ENCODE data around the gene OPN5.

Gene OPN5

DNA sequence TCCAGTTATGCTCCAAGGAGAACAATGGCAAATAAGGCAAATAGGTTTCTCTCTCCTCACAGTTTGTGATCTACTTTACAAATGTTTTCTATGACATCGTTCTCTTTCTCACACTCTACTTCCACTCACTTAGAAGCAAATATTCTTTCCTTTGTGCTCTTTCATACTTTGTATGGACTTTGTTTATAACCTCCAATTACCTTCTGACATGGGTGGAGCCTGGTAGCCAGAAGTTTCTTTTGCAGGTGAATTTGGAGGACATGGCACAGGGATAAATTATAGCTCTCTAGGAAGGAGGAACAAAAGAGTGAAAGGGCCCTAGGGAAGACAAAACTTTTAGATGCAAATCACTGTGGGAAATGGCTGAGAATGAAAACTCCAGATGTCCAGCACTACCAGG lies 69.3 kb downstream of the OPN5 start:
- Histone ChIP-seq H3K4me3 (ENCODE audit: low read depth in 1 of 2, low read length in 2 of 2) (no peak overlapping the region), H3K27me3 (ENCODE audit: control insufficient read depth in 1 of 2, insufficient read depth in 2 of 2, low read length in 2 of 2) (no peaks in the 10 kb centered on the region), H3K27ac (ENCODE audit: low read depth, low read length) (no peak overlapping the region), H3K4me1 (ENCODE audit: control insufficient read depth in 1 of 2, insufficient read depth in 2 of 2, low read length in 2 of 2) (no peaks in the 10 kb centered on the region), H3K9ac (ENCODE audit: low read depth in 1 of 2, low read length in 2 of 2) (no peak overlapping the region), H3K36me3 (ENCODE audit: control insufficient read depth in 1 of 2, insufficient read depth in 2 of 2, low read length in 2 of 2) (no peaks in the 10 kb centered on the region), H3K9me3 (ENCODE audit: control insufficient read depth in 1 of 2, low read length in 2 of 2) (no peaks in the 10 kb centered on the region)

DNA sequence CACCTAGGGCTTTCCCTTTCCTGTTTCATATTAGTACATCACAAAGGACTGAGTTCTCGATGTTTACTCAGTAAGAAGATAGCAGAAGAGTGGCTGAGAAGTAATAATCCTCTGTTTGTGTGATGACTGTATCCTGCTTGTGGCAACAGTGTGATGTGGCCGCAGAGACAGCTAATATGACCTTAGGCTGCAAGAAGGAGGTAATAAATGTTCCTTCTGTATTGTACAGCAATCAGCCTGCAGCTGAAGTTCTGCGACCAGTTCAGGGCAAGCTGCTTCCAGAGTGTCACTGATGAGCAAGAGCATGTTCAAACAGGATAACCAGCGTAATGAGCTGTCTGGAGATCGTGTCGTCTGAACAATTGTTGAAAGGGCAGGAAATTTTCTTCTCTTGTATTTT lies 70.9 kb downstream of the OPN5 start:
- no peaks in the 10 kb centered on the region for H3K9me3 ChIP-seq (ENCODE audit: control insufficient read depth in 1 of 2, low read length in 2 of 2)
- no peak overlapping the region for H3K9ac ChIP-seq (ENCODE audit: low read depth in 1 of 2, low read length in 2 of 2)
- H3K27me3 ChIP-seq (ENCODE audit: control insufficient read depth in 1 of 2, insufficient read depth in 2 of 2, low read length in 2 of 2) = no peaks in the 10 kb centered on the region
- H3K36me3 ChIP-seq (ENCODE audit: control insufficient read depth in 1 of 2, insufficient read depth in 2 of 2, low read length in 2 of 2) = no peaks in the 10 kb centered on the region
- H3K4me3 ChIP-seq (ENCODE audit: low read depth in 1 of 2, low read length in 2 of 2) = no peak overlapping the region
- H3K27ac ChIP-seq (ENCODE audit: low read depth, low read length) = no peak overlapping the region
- no peaks in the 10 kb centered on the region for H3K4me1 ChIP-seq (ENCODE audit: control insufficient read depth in 1 of 2, insufficient read depth in 2 of 2, low read length in 2 of 2)

GRCh38 chr6:47853766-47854165 lies 71.9 kb downstream of the OPN5 start:
- no peak overlapping the region for H3K4me3 ChIP-seq (ENCODE audit: low read depth in 1 of 2, low read length in 2 of 2)
- H3K27ac ChIP-seq (ENCODE audit: low read depth, low read length) = no peak overlapping the region
- no peaks in the 10 kb centered on the region for H3K27me3 ChIP-seq (ENCODE audit: control insufficient read depth in 1 of 2, insufficient read depth in 2 of 2, low read length in 2 of 2)
- H3K9me3 ChIP-seq (ENCODE audit: control insufficient read depth in 1 of 2, low read length in 2 of 2) = no peaks in the 10 kb centered on the region
- no peak overlapping the region for H3K9ac ChIP-seq (ENCODE audit: low read depth in 1 of 2, low read length in 2 of 2)
- H3K4me1 ChIP-seq (ENCODE audit: control insufficient read depth in 1 of 2, insufficient read depth in 2 of 2, low read length in 2 of 2) = no peaks in the 10 kb centered on the region
- H3K36me3 ChIP-seq (ENCODE audit: control insufficient read depth in 1 of 2, insufficient read depth in 2 of 2, low read length in 2 of 2) = no peaks in the 10 kb centered on the region

DNA sequence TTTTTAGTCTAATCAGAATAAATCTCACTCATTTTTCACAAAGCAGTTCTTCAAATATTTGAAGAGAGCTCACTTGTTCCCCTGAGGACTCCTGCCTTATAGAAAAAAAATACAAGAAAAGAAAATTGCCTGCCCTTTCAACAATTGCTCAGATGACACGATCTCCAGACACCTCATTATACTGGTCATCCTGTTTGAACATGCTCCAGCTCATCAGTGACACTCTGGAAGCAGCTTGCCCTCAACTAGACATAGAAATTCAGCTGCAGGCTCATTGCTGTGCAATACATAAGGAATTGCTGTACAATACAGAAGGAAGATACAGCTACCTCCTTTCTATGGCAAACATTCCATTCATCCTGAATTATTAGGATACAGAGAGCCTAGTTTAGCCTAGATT lies 73.1 kb downstream of the OPN5 start:
- Histone ChIP-seq H3K27me3 (ENCODE audit: control insufficient read depth in 1 of 2, insufficient read depth in 2 of 2, low read length in 2 of 2) (no peaks in the 10 kb centered on the region), H3K4me1 (ENCODE audit: control insufficient read depth in 1 of 2, insufficient read depth in 2 of 2, low read length in 2 of 2) (no peaks in the 10 kb centered on the region), H3K4me3 (ENCODE audit: low read depth in 1 of 2, low read length in 2 of 2) (no peak overlapping the region), H3K9ac (ENCODE audit: low read depth in 1 of 2, low read length in 2 of 2) (no peak overlapping the region), H3K27ac (ENCODE audit: low read depth, low read length) (no peak overlapping the region), H3K36me3 (ENCODE audit: control insufficient read depth in 1 of 2, insufficient read depth in 2 of 2, low read length in 2 of 2) (no peaks in the 10 kb centered on the region), H3K9me3 (ENCODE audit: control insufficient read depth in 1 of 2, low read length in 2 of 2) (no peaks in the 10 kb centered on the region)

DNA sequence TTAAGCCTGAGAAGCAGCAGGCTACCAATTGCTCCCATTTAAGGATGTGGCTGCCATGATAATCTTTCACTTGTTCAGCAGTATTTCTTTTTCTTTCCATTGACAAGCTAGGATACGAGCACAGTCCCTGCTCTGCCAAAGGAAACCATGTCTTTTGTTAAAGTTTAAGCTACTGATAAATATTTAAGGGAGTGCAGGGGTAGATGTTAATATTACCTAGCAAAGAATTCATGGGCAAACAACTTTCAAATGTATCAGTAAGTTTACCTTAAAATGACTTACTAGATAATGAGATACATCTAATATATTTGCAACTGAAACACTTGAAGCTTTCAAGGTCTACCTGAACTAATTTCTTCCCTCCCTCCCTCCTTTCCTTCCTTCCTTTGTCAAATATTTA lies 77.3 kb downstream of the OPN5 start:
- Histone ChIP-seq H3K4me3 (ENCODE audit: low read depth in 1 of 2, low read length in 2 of 2) (no peak overlapping the region), H3K36me3 (ENCODE audit: control insufficient read depth in 1 of 2, insufficient read depth in 2 of 2, low read length in 2 of 2) (no peaks in the 10 kb centered on the region), H3K9ac (ENCODE audit: low read depth in 1 of 2, low read length in 2 of 2) (no peak overlapping the region), H3K9me3 (ENCODE audit: control insufficient read depth in 1 of 2, low read length in 2 of 2) (no peaks in the 10 kb centered on the region), H3K4me1 (ENCODE audit: control insufficient read depth in 1 of 2, insufficient read depth in 2 of 2, low read length in 2 of 2) (no peaks in the 10 kb centered on the region), H3K27ac (ENCODE audit: low read depth, low read length) (no peak overlapping the region), H3K27me3 (ENCODE audit: control insufficient read depth in 1 of 2, insufficient read depth in 2 of 2, low read length in 2 of 2) (no peaks in the 10 kb centered on the region)

DNA sequence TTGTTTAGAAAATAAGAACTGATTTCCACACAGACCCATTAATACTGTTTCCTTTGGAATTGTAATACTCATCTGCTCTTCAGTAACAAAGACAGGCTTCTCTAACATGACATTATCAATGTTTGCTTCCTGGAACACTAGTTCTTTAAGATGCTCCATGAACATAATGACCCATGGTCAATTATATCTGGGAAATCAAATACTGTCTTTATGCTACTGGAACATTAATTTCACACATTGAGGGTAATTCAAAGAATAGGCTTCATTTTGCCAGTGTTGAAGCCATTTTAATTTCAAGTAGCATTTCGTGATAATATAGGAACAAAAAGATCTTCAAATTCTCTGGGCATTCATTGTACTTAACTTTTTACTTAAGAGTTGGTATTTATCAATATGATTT lies 80.9 kb downstream of the OPN5 start:
- no peaks in the 10 kb centered on the region for H3K4me1 ChIP-seq (ENCODE audit: control insufficient read depth in 1 of 2, insufficient read depth in 2 of 2, low read length in 2 of 2)
- H3K36me3 ChIP-seq (ENCODE audit: control insufficient read depth in 1 of 2, insufficient read depth in 2 of 2, low read length in 2 of 2) = no peaks in the 10 kb centered on the region

DNA sequence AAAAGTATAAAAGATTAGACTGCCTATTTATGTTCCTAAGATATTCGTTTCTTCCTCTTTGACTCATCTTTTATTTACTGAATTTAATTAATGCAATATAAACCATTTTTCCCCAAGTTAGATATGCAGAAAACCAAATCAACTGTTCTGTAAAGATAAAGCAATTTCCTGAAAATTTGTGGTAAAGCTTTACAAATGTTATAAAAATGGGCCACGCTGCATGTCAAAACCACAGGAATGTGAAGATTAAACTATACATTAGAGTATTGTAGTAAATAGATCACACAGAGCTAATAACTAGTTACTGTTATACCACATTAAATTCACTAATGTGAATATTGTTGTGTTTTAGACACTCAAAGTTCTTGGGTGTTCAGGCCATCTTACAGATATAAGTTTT lies 83.4 kb downstream of the OPN5 start:
- no peak overlapping the region for H3K4me3 ChIP-seq (ENCODE audit: low read depth in 1 of 2, low read length in 2 of 2)
- H3K9ac ChIP-seq (ENCODE audit: low read depth in 1 of 2, low read length in 2 of 2) = no peak overlapping the region
- H3K9me3 ChIP-seq (ENCODE audit: control insufficient read depth in 1 of 2, low read length in 2 of 2) = no peaks in the 10 kb centered on the region
- H3K27me3 ChIP-seq (ENCODE audit: control insufficient read depth in 1 of 2, insufficient read depth in 2 of 2, low read length in 2 of 2) = no peaks in the 10 kb centered on the region
- no peaks in the 10 kb centered on the region for H3K36me3 ChIP-seq (ENCODE audit: control insufficient read depth in 1 of 2, insufficient read depth in 2 of 2, low read length in 2 of 2)
- H3K27ac ChIP-seq (ENCODE audit: low read depth, low read length) = no peak overlapping the region
- no peaks in the 10 kb centered on the region for H3K4me1 ChIP-seq (ENCODE audit: control insufficient read depth in 1 of 2, insufficient read depth in 2 of 2, low read length in 2 of 2)

More for the DNA sequence above, 80.9 kb downstream of the OPN5 start:
- Histone ChIP-seq H3K27ac (ENCODE audit: low read depth, low read length) (no peak overlapping the region), H3K4me3 (ENCODE audit: low read depth in 1 of 2, low read length in 2 of 2) (no peak overlapping the region), H3K9ac (ENCODE audit: low read depth in 1 of 2, low read length in 2 of 2) (no peak overlapping the region), H3K9me3 (ENCODE audit: control insufficient read depth in 1 of 2, low read length in 2 of 2) (no peaks in the 10 kb centered on the region), H3K27me3 (ENCODE audit: control insufficient read depth in 1 of 2, insufficient read depth in 2 of 2, low read length in 2 of 2) (no peaks in the 10 kb centered on the region)

GRCh38 chr6:47875593-47875992 lies 93.8 kb downstream of the OPN5 start:
- Histone ChIP-seq H3K9ac (ENCODE audit: low read depth in 1 of 2, low read length in 2 of 2) (no peak overlapping the region), H3K4me1 (ENCODE audit: control insufficient read depth in 1 of 2, insufficient read depth in 2 of 2, low read length in 2 of 2) (no peaks in the 10 kb centered on the region), H3K27ac (ENCODE audit: low read depth, low read length) (no peak overlapping the region), H3K36me3 (ENCODE audit: control insufficient read depth in 1 of 2, insufficient read depth in 2 of 2, low read length in 2 of 2) (no peaks in the 10 kb centered on the region), H3K4me3 (ENCODE audit: low read depth in 1 of 2, low read length in 2 of 2) (no peak overlapping the region), H3K27me3 (ENCODE audit: control insufficient read depth in 1 of 2, insufficient read depth in 2 of 2, low read length in 2 of 2) (no peaks in the 10 kb centered on the region), H3K9me3 (ENCODE audit: control insufficient read depth in 1 of 2, low read length in 2 of 2) (no peaks in the 10 kb centered on the region)

All from duodenal mucosa (tissue), 2 donors.